ENCODE data around the gene EXOC4. TPM values are rescaled to one million over a fixed set of nuclear protein-coding genes. Genes with fewer than 3 reads are reported as not detected.

EXOC4 gene
- total RNA-seq, 1 donor from 2014 or later = 99.2 TPM

DNA sequence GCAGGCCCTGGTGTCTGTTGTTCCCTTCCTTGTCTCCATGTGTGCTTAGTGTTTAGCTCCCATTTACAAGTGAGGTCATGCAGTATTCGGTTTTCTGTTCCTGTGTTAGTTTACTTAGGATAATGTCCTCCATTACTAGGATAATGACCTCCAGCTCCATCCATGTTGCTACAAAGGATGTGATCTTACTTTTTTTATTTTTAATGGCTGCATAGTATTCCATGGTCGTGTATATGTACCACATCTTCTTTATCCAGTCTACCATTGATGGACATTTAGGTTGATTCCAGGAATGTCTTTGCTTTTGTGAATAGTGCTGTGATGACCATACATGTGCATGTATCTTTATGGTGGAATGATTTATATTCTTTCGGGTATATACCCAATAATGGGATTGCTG lies 333.4 kb downstream of the EXOC4 start:
- Histone ChIP-seq H3K36me3 (no peaks in the 10 kb centered on the region), H3K4me3 (no peak overlapping the region), H3K27me3 (no peaks in the 10 kb centered on the region), H3K27ac (no peak overlapping the region), H3K9me3 (no peaks in the 10 kb centered on the region), H3K4me1 (no peaks in the 10 kb centered on the region)
- no peak for TF ChIP-seq POLR2A (IDR thresholded peaks at IDR 0.05)
- intact Hi-C loops (cut with DNase I) = no loop called here
- no peak for DNase-seq (ENCODE audit: extremely low spot score in 2 of 2)

DNA sequence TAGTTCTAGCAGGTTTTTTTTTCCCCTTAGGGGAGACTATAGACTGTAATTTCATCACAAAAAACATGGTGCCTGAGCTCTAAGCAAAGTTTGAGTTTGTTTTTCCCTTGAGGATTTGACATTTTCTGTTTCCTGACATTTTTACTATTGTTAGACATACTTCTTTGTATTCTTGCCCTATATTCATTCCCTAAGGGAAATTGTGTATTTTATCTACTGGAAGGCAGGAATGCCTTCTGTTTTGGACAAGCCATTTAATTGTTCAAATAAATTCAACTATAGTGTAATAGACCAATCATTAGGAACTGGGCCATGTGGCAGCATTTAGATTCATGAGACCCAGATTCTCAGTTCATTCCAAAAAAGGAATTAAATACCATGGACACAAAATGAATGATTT lies 335.0 kb downstream of the EXOC4 start:
- no peaks in the 10 kb centered on the region for H3K36me3 ChIP-seq
- TF ChIP-seq POLR2A (IDR thresholded peaks at IDR 0.05) = no peak
- no peak for TF ChIP-seq POLR2AphosphoS5 (IDR thresholded peaks at IDR 0.05; ENCODE audit: insufficient read depth in 1 of 2, low read depth in 1 of 2)
- TF ChIP-seq, protein P1, sequence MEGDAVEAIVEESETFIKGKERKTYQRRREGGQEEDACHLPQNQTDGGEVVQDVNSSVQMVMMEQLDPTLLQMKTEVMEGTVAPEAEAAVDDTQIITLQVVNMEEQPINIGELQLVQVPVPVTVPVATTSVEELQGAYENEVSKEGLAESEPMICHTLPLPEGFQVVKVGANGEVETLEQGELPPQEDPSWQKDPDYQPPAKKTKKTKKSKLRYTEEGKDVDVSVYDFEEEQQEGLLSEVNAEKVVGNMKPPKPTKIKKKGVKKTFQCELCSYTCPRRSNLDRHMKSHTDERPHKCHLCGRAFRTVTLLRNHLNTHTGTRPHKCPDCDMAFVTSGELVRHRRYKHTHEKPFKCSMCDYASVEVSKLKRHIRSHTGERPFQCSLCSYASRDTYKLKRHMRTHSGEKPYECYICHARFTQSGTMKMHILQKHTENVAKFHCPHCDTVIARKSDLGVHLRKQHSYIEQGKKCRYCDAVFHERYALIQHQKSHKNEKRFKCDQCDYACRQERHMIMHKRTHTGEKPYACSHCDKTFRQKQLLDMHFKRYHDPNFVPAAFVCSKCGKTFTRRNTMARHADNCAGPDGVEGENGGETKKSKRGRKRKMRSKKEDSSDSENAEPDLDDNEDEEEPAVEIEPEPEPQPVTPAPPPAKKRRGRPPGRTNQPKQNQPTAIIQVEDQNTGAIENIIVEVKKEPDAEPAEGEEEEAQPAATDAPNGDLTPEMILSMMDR (IDR thresholded peaks at IDR 0.05) = no peak
- H3K27me3 ChIP-seq = no peaks in the 10 kb centered on the region
- intact Hi-C loops (cut with DNase I) = no loop called here
- no peak overlapping the region for H3K27ac ChIP-seq
- no peak for DNase-seq (ENCODE audit: extremely low spot score in 2 of 2)
- H3K4me3 ChIP-seq = no peak overlapping the region
- H3K9me3 ChIP-seq = no peaks in the 10 kb centered on the region
- no peaks in the 10 kb centered on the region for H3K4me1 ChIP-seq

DNA sequence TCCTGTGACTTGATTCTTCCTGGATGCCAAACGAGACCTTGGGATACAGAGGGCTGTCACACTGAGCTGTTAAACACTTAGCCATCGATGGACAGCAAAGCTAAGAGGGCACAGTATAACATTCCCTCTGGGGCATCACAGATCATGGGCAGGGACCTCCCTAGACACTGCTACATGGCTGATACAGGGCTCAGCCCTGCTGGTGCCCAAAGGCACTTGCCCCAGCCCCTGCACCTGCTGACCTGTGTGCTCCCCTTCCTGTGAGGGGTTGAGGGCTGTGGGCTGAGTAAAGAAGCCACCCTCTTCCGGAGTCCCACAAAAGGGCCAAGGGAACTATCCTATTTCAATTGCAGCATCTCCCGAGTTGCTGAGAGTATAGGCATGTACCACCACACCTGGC lies 337.9 kb downstream of the EXOC4 start:
- Histone ChIP-seq H3K27ac (no peak overlapping the region), H3K9me3 (no peaks in the 10 kb centered on the region), H3K36me3 (no peaks in the 10 kb centered on the region), H3K27me3 (no peaks in the 10 kb centered on the region), H3K4me3 (no peak overlapping the region), H3K4me1 (no peaks in the 10 kb centered on the region)
- intact Hi-C loops (cut with DNase I) = no loop called here
- no peak for TF ChIP-seq POLR2AphosphoS5 (IDR thresholded peaks at IDR 0.05; ENCODE audit: insufficient read depth in 1 of 2, low read depth in 1 of 2)
- TF ChIP-seq, protein P1 (IDR thresholded peaks at IDR 0.05) = no peak
- no peak for TF ChIP-seq POLR2A (IDR thresholded peaks at IDR 0.05)
- DNase-seq (ENCODE audit: extremely low spot score in 2 of 2) = no peak

DNA sequence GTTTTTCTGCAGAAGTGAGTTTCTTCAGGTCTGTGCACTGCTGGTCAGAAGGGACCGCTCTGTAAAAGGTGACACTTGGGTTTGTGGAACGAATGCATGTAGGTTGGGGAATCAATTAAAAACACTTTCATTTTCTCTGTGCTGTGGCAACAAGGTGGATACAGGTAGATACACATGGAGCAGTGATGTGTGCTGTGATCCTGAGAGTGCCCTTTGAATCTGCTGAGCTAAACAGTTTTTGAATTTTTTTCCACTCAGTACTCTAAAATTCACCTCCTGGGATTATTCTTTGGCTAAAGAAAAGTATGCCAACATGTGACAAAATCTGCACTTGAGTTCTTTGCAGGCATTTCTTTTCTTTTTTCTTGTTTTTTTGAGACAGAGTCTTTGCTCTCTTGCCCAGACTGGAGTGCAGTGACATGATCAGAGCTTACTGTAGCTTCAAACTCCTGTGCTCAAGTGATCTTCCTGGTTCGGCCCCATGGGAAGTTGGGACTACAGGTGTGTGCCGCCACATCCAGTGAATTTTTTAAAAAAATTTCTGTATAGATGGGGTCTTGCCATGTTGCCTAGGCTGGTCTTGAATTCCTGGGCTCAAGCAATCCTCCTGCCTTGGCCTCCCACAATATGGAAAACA lies 338.9 kb downstream of the EXOC4 start:
- H3K36me3 ChIP-seq = no peaks in the 10 kb centered on the region
- TF ChIP-seq POLR2A (IDR thresholded peaks at IDR 0.05) (no peak), POLR2AphosphoS5 (IDR thresholded peaks at IDR 0.05; ENCODE audit: insufficient read depth in 1 of 2, low read depth in 1 of 2) (no peak)
- TF ChIP-seq, protein P1 (IDR thresholded peaks at IDR 0.05) = no peak
- no peaks in the 10 kb centered on the region for H3K4me1 ChIP-seq
- no peaks in the 10 kb centered on the region for H3K27me3 ChIP-seq
- intact Hi-C loops (cut with DNase I) = no loop called here
- H3K27ac ChIP-seq = no peak overlapping the region
- DNase-seq (ENCODE audit: extremely low spot score in 2 of 2) = no peak
- H3K4me3 ChIP-seq = no peak overlapping the region
- H3K9me3 ChIP-seq = no peaks in the 10 kb centered on the region

DNA sequence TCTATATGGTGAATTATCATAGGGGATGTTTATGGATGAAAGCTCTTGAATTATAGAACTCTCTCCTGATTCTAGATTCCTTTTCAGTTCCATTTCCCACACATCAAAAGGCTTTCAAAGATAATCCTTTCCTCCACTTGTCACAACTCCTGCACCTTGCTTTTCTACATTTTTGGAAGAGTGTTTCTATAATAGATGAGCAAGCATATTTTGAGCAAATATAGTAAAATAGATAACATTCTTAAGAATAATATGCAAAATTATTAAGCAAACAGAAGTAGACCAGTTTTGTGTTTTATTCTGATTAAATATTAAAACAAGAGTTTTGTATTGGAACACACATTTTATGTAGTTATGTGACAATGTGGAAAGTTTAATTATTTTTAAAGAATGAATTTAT lies 340.7 kb downstream of the EXOC4 start:
- DNase-seq (ENCODE audit: extremely low spot score in 2 of 2) = no peak
- Histone ChIP-seq H3K27me3 (no peaks in the 10 kb centered on the region), H3K4me1 (no peaks in the 10 kb centered on the region), H3K9me3 (no peaks in the 10 kb centered on the region), H3K27ac (no peak overlapping the region), H3K4me3 (no peak overlapping the region), H3K36me3 (no peaks in the 10 kb centered on the region)
- TF ChIP-seq POLR2AphosphoS5 (IDR thresholded peaks at IDR 0.05; ENCODE audit: insufficient read depth in 1 of 2, low read depth in 1 of 2) = no peak
- TF ChIP-seq POLR2A (IDR thresholded peaks at IDR 0.05) = no peak
- TF ChIP-seq, protein P1 (IDR thresholded peaks at IDR 0.05) = no peak
- intact Hi-C loops (cut with DNase I) = no loop called here

All from vagina (tissue), 2 donors.